ENCODE measurements around the gene JUNB.
A peak's percentile ranks its signal among the peaks of the same experiment; 100 is the strongest.

The JUNB gene

DNA sequence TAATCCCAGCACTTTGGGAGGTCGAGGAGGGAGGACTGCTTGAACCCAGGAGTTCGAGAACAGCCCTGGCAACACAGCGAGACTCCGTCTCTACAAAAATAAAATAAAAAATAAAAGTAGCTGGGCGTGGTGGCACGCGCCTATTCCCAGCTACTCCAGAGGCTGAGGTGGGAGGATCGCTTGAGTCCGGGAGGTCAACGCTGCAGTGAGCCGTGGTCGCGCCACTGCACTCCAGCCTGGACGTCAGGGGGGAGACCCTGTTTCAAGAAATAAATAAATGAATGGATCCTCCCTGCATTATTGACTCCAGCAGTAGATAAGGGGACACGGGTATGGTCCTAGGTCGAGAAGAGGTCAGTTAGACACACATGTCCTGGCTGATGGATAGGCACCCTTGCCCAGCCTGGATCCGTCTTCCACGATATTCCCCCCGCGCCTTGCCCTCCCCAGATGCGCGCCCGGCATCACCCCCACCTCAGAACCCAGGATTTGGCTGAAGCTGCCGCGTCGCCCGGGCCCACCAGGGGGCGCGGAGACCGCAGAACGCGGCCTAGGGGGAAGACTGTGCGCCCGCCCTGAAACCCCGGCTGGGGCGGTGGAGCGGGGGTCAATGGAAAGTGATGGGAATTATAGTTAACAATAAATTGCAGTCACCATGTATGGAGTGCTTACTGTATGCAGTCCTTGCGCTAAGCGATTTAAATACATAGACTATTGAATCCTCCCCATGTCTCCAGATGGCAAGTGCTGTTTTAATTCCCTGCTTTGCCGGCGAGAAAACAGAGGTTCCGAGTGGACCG, 13.9 kb upstream of the JUNB start:
- peak; percentile 80 for DNase-seq (ENCODE audit: insufficient read length)
- FAIRE-seq: peak; percentile 69
- no peak for TF ChIP-seq POLR2A (IDR thresholded peaks at IDR 0.05; ENCODE audit: low read depth, low read length)
- TF ChIP-seq POLR2AphosphoS5 (IDR thresholded peaks at IDR 0.05; ENCODE audit: low read depth, low read length): no peak
- TF ChIP-seq TAF1 (IDR thresholded peaks at IDR 0.05; ENCODE audit: borderline replicate concordance, low read depth, low read length): no peak

DNA sequence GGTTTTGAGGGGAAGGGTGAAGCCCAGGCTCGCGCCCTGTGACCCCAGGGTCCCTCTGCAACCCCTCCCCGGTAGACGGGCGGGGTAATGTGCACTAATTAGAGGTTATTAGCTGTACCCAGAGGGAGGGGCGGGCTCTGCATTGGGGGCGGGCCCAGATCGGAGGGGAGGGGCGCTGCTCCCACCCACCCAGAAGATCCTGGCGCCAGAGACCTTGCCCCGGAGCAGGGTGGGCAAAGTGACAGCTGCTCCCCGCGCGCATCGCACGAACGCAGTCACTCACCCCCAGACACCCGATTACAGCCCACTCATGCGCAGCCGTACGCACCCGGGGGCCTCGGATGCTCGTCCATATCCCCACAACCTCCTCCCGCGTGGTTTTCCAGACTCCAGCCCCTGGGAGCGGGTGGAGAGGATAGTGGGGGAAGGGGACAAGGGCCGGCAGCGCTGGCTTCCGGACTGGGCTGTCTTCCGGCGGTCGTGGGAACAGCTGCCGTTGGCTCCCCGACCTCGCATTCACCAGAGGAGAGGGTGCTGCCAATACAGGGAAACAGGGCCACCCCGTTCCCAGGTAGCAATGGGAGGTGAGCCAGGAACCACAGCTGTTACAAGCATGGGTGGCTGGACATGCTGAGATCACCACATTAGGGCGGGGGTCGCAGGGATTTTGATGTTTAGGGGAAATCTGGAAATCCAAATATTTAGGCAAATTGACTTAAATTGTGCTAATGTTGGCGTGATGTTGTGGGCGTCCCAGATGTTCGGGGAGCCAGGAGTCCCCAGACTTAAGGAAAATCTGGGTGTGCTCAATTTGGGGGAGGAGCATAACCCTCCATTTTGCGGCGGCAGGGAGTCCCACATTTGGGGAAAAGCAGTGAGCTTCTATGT, 13.0 kb upstream of the JUNB start:
- FAIRE-seq (peak; percentile 88), DNase-seq (ENCODE audit: insufficient read length) (no peak)
- peak; percentile 59; the same call in 1 of the 2 replicates for TF ChIP-seq POLR2A (IDR thresholded peaks at IDR 0.05; ENCODE audit: low read depth, low read length)
- peak; percentile 49; the same call in 1 of the 2 replicates for TF ChIP-seq TAF1 (IDR thresholded peaks at IDR 0.05; ENCODE audit: borderline replicate concordance, low read depth, low read length)
- TF ChIP-seq POLR2AphosphoS5 (IDR thresholded peaks at IDR 0.05; ENCODE audit: low read depth, low read length): peak; percentile 74

DNA sequence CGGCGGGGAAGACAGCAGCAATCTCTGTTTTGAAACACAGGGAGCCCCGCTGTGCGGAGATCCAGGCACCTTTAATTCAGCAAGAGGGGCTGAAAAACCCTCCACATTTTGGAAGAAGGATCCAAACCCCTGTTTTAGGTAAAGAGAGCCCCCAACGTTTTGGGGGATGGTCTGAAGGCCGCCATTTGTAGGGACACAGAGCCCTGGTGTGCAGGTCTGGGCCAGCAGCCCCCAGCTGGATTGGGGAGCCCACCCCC, 12.5 kb upstream of the JUNB start:
- no peak for TF ChIP-seq POLR2AphosphoS5 (IDR thresholded peaks at IDR 0.05; ENCODE audit: low read depth, low read length)
- TF ChIP-seq POLR2A (IDR thresholded peaks at IDR 0.05; ENCODE audit: low read depth, low read length): no peak; the same call in 1 of the 2 replicates
- TF ChIP-seq TAF1 (IDR thresholded peaks at IDR 0.05; ENCODE audit: borderline replicate concordance, low read depth, low read length): no peak
- DNase-seq (ENCODE audit: insufficient read length): no peak
- no peak for FAIRE-seq

DNA sequence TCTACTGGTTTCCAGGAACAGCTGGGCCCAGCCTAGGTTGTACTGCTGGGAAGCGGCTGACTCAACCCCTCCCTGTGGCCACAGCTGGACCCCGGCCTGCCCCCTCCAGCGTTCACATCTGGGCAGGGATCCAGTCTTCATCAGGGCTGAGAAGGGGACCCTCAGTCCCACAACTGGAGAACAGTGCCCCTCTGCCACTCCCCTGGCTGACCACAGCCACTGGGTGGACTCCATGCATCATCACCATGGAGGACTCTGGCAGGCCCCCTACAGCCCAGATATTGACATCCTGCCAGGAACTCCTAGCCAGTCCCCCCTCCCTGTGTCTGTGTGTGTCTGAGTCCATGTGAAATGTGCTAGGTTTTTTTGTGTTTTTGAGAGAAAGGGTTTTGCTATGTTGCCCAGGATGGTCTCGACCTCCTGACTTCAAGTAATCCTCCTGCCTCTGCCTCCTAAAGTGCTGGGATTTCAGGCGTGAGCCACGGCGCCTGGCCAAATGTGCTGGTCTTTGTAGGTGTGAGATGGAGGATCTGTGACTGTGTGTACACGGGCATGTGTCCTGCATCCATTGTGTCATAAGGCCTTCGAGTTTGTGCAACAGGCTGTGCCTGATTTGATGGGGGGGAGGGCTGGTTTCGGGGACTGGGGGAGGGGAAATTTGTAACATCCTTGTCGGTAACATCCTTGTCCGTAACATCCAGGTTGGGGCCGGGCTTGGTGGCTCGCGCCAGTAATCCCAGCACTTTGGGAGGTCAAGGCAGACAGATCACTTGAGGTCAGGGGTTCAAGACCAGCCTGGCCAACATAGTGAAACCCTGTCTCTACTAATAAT, 11.9 kb upstream of the JUNB start:
- FAIRE-seq: peak; percentile 63
- 0 out of 2 replicates have a peak, but pooled peaks have one; percentile 20 for TF ChIP-seq POLR2A (IDR thresholded peaks at IDR 0.05; ENCODE audit: low read depth, low read length)
- no peak for TF ChIP-seq TAF1 (IDR thresholded peaks at IDR 0.05; ENCODE audit: borderline replicate concordance, low read depth, low read length)
- DNase-seq (ENCODE audit: insufficient read length): no peak

DNA sequence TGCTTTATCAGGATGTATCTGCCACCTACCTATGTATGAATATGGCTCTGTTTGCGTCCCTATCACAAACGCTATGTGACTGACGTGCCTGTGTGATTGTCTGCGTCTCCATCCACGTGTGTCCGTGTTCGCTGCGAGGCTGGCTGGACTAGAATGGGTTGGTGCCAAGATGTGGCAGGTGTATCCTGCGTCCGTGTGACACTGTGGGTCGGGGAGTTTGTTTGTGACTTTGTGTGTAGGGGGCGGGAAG, 9.2 kb upstream of the JUNB start:
- no peak for TF ChIP-seq POLR2A (IDR thresholded peaks at IDR 0.05; ENCODE audit: low read depth, low read length)
- TF ChIP-seq TAF1 (IDR thresholded peaks at IDR 0.05; ENCODE audit: borderline replicate concordance, low read depth, low read length): no peak
- TF ChIP-seq POLR2AphosphoS5 (IDR thresholded peaks at IDR 0.05; ENCODE audit: low read depth, low read length): no peak; the same call in 1 of the 2 replicates
- DNase-seq (ENCODE audit: insufficient read length) (no peak), FAIRE-seq (no peak)

DNA sequence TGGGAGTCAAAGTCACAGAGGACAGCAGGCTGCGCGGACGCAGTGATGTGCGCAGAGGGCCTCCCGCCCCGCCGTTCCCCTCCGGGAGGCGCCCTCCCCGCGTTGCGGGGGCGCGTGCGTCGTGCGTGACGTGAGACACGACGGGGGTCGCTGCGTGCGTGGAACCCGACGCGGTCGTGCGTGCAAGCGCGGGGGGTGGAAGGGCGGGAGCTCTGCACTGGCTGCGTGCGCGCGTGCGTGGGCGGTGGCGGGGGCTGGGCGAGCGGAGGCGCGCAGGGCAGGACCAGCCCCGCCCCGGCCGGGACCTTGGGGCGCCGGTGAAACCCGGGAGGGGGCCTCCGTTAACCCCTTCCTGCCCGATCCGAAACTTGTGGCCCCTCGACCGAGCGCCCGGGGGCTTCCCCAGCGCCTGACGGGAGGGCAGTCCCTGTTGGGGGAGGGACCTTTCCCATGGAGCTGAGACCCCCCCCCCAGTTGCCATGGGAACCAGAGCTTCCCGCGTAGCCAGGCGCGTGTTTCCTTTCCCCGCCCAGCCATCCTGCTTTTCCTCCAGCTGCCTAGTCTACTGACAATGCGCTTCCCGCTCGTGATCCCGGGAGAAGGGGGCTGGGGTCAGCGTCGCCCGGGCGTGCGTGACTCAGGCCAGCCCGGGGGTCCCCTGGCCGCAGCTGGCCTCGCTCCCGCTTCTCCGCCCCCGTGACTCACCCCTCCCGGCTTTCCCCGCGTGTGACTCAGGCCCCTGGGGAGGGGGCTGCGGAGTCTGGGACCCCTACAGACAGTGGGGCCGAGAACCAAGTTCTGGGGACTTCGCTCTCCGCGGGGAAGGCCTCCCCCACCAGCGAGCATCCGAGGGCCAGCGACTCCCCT, 8.6 kb upstream of the JUNB start:
- DNase-seq (ENCODE audit: insufficient read length) (peak; percentile 78), FAIRE-seq (peak; percentile 93)

DNA sequence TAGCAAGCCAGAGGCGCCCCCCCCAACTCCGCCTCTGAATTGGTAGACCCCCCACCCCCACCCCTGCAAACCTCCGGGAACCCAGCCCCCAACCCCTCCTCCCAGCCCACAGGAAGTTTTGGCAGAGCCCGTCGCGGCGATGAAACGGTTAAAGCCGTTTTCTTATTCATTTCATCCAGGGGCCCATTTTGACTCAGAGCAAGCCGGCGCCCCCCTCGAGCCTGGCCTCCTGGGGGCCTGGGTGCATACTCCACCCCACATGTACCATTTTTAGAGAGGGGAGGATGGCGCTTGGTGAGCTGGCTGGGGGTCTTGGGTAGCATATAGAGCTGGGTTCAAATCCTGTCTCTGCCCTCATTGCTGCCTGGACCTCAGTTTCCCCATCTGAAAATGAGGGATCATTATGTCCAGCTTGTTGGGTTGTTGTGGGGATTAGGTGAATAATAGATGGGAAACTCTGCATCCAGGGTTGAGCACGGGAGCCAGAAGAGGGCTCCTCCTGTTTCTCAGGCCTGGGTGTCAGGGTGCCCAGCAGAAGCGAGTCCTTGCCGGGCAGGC, 7.9 kb upstream of the JUNB start:
- FAIRE-seq (no peak), DNase-seq (ENCODE audit: insufficient read length) (no peak)
- TF ChIP-seq POLR2AphosphoS5 (IDR thresholded peaks at IDR 0.05; ENCODE audit: low read depth, low read length) (no peak), TAF1 (IDR thresholded peaks at IDR 0.05; ENCODE audit: borderline replicate concordance, low read depth, low read length) (no peak), POLR2A (IDR thresholded peaks at IDR 0.05; ENCODE audit: low read depth, low read length) (no peak)

More for the DNA sequence above, 8.6 kb upstream of the JUNB start:
- peak; percentile 52; the same call in 1 of the 2 replicates for TF ChIP-seq POLR2A (IDR thresholded peaks at IDR 0.05; ENCODE audit: low read depth, low read length)
- TF ChIP-seq TAF1 (IDR thresholded peaks at IDR 0.05; ENCODE audit: borderline replicate concordance, low read depth, low read length): 0 out of 2 replicates have a peak, but pooled peaks have one; percentile 6
- no peak for TF ChIP-seq POLR2AphosphoS5 (IDR thresholded peaks at IDR 0.05; ENCODE audit: low read depth, low read length)

DNA sequence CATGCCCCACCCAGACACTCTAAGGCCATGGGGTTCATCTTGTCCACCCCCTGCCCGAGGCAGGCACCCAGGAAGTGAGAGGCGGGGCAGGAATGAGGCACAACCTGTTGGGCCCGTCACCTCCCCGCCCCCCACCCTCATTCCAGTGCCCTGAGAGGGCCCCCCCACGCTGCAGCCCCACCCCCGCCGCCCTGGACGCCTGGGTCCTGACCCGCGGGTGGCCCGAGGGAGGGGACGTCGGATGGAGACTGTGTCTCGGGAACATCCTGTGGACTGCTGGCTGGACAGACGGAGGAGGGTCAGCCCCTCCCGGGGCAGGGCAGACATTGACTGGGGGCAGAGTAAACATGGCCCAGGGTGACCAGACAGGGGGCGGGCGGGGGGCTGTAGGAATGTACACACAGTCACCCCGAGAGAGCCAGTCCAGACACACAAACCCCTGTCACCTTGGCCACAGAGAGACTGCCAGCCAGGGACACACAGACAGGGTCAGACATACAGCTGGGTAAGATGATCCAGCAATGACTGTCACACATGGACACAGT, 7.4 kb upstream of the JUNB start:
- no peak for DNase-seq (ENCODE audit: insufficient read length)
- FAIRE-seq: no peak
- TF ChIP-seq POLR2AphosphoS5 (IDR thresholded peaks at IDR 0.05; ENCODE audit: low read depth, low read length): no peak
- TF ChIP-seq TAF1 (IDR thresholded peaks at IDR 0.05; ENCODE audit: borderline replicate concordance, low read depth, low read length): no peak
- TF ChIP-seq POLR2A (IDR thresholded peaks at IDR 0.05; ENCODE audit: low read depth, low read length): no peak

DNA sequence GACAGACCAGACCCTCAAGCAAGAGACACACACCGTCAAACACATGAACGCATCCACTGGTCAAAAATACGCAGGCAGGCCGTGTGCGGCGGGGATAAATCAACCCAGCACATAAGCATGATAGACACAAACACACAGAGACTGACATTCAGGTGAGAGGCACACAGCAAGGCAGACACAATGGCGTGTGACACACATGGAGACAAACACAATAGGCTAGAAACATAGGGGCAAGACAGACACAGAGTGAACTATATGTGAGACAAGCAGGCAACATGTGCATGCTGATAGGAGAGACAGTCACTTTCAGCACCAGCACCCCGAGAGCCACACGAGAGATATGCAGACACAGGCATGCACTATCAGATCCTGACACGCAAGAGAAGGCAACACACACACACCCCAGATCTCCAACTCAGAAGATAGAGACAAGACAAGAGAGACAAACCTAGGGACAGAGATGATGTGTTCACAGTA, 6.9 kb upstream of the JUNB start:
- TF ChIP-seq POLR2AphosphoS5 (IDR thresholded peaks at IDR 0.05; ENCODE audit: low read depth, low read length) (peak; percentile 15; the same call in 1 of the 2 replicates), TAF1 (IDR thresholded peaks at IDR 0.05; ENCODE audit: borderline replicate concordance, low read depth, low read length) (no peak)
- DNase-seq (ENCODE audit: insufficient read length) (no peak), FAIRE-seq (peak; percentile 72)

DNA sequence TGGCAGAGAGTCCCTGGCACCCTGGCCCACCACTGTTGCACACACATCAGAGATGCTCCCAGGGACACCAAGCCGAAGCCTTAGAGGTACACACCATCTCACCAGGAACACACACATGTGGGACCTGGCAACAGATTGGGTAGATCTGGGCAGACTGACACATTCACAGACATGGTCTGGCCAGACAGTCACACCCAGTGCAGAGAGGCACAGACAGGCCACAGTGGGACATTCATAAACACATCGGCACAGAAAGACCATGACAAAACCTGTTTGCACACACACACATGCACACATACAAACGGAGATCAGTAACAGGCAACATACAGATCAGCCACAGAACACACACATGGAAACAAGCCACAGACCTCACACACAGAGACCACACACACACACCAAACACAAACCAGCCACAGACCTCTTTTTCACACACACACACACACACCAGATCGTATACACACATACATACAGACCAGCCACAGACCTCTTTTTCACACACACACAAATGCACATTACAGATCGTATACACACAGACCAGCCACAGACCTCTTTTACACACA, 6.3 kb upstream of the JUNB start:
- DNase-seq (ENCODE audit: insufficient read length) (no peak), FAIRE-seq (no peak)
- TF ChIP-seq POLR2AphosphoS5 (IDR thresholded peaks at IDR 0.05; ENCODE audit: low read depth, low read length) (no peak; the same call in 1 of the 2 replicates), POLR2A (IDR thresholded peaks at IDR 0.05; ENCODE audit: low read depth, low read length) (no peak), TAF1 (IDR thresholded peaks at IDR 0.05; ENCODE audit: borderline replicate concordance, low read depth, low read length) (no peak)
